DMS153 (cell line): Measurements from ENCODE around the gene C1orf56.

Source experiments
- DNase-seq: peaks from one replicate; lab custom pipeline; 2025; lab: John Stamatoyannopoulos, UW

Gene C1orf56, protein sequence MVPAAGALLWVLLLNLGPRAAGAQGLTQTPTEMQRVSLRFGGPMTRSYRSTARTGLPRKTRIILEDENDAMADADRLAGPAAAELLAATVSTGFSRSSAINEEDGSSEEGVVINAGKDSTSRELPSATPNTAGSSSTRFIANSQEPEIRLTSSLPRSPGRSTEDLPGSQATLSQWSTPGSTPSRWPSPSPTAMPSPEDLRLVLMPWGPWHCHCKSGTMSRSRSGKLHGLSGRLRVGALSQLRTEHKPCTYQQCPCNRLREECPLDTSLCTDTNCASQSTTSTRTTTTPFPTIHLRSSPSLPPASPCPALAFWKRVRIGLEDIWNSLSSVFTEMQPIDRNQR

DNA sequence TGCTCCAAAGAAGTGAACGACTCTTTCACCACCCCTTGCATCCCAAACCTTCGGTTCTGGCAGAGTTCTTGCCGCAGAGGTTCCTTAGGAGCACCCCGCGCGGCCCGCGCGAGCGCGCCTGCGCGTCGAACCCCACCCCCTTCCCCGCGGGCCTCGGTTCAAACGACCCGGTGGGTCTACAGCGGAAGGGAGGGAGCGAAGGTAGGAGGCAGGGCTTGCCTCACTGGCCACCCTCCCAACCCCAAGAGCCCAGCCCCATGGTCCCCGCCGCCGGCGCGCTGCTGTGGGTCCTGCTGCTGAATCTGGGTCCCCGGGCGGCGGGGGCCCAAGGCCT is at the start of gene C1orf56:
C1orf56 (plus strand) TSS at position 161 of the 334 bp plus-strand sequence; CDS start at position 258, 97 bp downstream.
- DNase-seq: peak; percentile 57

GRCh38 chr1:150997949-150998348 is 49.6 kb upstream of the C1orf56 start:
- no peak for DNase-seq

DNA sequence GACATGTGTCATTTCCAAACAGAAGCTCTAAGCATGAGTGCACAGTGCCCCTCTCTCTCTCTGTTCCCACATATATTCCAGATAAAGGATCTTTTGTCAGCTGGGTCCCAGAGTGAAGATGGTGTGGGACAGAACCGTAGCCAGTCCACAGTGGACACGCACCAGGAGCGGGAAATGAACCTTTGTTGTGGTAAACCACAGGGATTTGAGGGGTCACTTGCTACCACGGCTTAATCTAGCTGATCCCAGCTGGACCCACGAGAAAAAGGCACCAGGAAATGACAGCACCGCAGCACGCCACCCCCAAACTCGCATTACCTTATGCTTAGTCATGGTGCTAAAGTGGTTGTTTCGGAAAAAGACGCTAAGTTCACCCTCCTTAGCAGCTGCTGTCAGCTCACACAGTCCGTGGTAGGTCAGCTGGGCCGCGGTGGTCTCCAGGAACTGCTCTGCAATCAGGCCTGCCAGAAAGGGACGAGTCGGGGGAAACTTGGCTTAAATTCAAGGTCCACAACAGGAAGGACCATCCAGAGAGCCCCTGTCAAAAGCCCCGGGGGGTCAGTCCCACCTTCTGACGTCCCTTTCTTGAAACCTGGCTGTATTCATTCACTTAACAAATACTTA is 48.4 kb upstream of the C1orf56 start:
- no peak for DNase-seq

DNA sequence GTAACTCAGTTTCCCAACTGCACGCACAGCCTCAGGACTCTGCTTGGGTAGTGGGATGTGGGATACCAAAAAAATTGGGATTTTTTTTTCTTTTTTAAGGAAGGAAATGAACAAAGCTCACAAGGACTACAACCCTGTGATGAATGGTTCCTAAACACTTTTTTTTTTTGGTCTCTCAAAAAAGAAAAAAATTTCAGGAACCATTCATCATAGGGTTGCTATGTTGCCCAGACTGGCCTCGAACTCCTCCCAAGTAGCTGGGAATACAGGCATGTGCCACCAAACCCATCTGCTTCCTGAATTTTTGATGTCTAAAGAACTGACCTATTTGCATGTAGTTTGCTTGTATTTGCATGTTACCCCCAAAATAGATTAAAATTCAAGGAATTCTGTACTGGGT is 47.6 kb upstream of the C1orf56 start:
- DNase-seq: no peak

DNA sequence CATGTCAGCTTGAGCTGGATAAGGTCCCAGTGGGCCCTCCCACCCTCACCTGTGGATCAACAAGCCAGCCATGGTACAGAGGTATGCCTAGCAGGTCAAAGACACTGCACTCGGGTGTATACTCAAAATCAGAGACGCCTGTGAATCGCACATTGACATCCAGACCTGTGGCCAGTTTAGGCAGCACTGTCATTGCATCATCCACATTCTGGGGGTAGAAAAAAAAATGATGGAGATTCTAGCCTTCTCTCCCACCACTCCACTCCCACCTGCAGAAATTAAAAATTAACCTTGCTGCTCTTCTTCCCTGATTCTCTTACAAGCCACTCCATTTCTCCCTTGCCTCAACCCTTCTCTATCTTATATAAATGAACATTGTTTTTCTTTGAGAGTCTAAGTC is 47.1 kb upstream of the C1orf56 start:
- DNase-seq: no peak

GRCh38 chr1:151001602-151002001 is 45.9 kb upstream of the C1orf56 start:
- DNase-seq: no peak

DNA sequence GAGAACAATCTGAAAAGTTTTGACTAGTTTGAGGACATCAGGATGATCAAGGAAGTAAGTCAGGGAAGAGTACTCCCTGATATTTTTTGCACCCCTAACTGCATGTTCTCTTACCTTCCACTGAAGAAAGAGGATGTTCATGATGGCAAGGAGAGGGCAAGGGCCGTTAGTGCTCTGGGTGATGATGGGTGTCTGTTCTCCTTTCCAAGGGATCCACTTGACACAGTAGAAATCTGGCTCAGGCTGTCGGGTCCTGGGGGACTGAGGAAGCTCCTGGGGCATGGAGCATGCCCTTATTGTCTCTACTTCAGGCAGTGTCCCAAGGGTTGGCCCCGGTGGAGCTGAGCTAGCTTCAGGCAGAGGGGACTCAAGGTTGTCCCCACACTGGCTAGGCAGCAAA is 45.5 kb upstream of the C1orf56 start:
- DNase-seq: no peak

- no peak for DNase-seq
These were observed 44.9 kb upstream of the C1orf56 start for GRCh38 chr1:151002611-151003010.

GRCh38 chr1:151003180-151003579 is 44.4 kb upstream of the C1orf56 start:
- no peak for DNase-seq

GRCh38 chr1:151005729-151006319 is 41.7 kb upstream of the C1orf56 start:
- DNase-seq: no peak

GRCh38 chr1:151006327-151007052 is 41.1 kb upstream of the C1orf56 start, which contains the start of gene MINDY1:
TSS of gene MINDY1 (minus strand) at chr1:151006902. CDS start at chr1:151002617, 4,285 bp downstream.
- peak; percentile 89 for DNase-seq

- DNase-seq: no peak
These were observed 39.7 kb upstream of the C1orf56 start for GRCh38 chr1:151007853-151008243.

DNA sequence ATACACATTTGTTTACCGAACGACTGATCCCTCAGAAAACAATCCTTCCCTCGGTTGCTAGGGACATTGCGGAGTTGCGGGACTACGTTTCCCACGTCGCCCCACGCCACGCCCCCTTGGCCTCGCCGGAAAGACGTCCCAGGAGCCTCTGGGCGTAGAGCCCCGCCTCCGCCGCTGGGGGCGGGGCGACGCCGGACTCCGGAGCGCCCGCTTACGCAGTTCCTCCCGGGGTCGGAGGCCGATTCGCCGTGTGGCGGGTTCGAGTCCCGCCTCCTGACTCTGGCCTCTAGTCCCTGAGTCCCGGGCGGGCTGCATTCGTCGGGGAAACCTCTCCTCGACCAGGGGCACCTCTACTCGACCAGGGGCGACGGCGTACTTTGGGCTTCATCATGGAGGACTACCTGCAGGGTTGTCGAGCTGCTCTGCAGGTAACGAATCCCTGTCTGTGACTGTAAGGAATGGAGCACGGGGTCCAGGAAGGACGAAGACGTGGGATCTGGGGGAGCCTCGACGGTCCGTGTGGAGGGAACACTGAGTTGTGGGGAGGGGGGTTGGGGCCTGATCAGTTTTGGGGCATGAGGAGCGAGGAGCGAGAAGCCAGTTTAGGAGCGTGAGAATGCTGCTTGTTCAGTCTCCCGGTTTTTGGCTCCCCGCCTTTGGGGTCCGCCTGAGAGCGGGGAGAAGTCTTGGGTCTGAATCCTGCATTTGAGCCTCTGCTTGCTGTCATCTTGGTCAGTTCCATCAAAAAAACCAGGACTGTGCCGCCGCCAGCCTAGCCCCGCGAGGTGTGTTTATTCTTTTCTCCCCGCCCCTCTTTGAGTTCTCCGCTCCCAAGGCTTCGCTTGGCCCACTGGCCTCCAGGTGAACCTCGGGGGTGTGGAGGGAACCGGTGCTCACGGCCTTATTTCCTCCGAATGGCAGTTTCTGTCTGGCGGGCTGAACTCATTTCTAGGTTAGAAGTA is 39.0 kb upstream of the C1orf56 start, which contains the start of gene PRUNE1:
PRUNE1 (plus strand) TSS at position 206 of the 962 bp plus-strand sequence; CDS start at position 390, 184 bp downstream.
- peak; percentile 97 for DNase-seq

DNA sequence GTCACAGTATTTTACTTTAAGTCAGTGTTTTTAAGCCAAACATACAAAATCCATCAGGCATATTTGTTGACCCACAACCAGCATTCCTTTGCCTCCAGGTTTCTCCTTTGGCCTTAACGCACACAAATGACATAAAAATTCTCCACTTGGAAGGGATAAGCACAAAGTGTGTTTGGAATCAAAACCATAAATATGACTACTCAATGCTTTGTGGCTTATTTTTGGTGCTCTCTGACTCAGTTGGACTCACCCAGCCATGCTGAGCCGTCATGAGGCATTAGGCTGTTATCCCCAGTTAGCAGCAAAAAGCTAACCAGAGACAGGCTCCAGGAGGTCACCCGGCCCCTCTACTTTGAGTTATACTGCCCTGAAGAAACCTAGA is 38.4 kb upstream of the C1orf56 start:
- DNase-seq: no peak

DNA sequence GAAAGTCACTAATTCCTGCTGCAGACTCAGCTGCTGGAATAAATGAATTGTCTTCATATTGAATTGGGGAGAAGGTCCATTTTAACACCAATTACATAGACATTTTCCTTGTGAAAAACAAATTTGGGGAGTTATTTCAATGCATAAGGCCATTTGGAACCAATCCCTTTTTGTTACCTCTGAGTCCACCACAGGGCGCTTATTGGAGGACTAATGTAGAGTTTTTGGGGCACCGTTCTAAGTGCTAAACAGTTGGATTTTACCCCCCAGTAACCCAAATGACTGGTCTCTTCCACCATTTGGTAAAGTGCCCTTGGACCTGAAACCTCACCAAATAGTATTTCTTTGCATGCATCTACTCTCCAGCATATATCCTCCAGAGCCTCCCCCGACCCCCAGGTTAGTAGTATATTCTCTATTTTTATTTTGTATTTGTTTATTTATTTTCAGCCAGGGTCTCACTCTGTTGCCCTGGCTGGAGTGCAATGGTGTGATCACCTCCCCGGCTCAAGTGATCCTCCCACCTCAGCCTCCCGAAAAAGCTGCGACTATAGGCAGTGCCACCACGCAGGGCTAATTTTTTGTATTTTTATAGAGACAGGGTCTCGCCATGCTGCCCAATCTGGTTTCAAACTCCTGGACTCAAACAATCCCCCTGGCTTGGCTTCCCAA is 37.7 kb upstream of the C1orf56 start:
- no peak for DNase-seq

DNA sequence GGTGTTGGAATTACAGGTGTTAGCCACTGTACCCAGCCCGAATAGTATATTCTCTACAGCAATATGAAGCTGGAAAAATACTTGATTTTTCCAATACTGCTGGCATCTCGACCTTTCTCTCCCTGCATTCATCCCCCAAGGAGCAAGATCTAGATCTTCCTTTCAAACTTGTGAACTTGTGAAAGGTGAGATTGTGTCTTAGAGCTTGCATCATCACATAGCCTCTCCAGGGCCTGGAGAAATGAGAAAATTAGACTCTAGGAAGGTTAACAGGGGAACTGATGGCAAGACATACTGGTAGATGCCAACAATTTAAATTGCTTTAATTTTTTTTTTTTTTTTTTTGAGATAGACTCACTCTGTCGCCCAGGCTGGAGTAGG is 37.2 kb upstream of the C1orf56 start:
- no peak for DNase-seq

DNA sequence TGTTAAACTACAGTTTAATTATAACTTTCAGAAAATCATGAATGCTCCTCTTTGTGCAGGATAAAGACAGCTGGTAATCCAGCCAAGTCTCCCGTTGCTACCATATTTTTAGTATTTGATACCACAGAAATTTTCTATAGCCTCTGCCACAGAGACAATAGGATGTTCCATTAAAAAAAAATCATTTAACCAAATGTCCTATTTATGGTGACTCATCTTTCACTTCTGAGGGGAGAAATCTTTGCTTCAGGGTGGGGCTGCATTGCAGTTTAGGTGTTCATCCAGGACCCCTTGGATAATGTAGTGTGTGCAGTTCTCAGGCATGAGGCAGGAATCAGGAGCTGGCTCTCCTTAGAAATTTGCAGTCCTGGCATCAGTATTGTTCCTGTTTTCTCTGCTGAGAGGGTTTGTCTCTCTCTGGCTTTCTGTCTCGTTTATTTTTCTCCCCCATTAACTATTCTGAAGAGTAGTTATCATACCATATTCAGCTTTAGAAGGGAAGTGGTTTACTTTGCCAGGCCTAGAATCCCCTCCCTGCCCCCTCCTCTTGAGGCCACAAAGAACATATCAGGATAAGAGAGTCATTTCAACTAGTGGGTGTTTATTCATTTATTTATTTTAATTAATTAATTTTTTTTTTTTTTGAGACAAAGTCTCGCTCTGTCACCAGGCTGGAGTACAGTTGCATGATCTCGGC is 36.2 kb upstream of the C1orf56 start:
- DNase-seq: no peak

- DNase-seq: no peak
These were observed 34.7 kb upstream of the C1orf56 start for GRCh38 chr1:151012684-151013471.

DNA sequence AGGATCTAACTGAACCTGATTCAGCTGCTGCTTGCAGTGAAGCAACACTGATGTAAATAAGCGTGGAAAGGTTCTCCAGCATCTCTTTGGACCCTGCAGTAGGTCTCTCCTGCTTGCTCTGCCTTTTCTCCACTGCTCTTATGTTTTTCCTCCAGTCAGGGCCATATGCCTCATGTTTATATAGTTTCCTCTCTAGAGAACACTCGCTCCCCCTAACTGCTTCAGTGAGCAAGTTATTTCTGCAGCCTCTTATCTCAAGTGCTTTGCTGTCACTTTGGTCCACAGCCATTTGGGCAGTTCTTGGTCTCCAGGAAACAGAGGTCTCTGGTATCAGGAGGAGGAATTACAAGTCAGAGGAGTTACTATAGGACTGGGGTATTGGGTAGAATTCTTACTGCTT is 34.0 kb upstream of the C1orf56 start:
- no peak for DNase-seq
